COLO668 (cell line): ENCODE results near the gene DNAJB14.
"Not testable (repeated sequence)": the region's sequence is repeated elsewhere in the genome, so short reads cannot be mapped to it uniquely, and the experiment has no call there.

Experiments used
- DNase-seq: peaks from one replicate; lab custom pipeline; 2025; ENCODE audit not compliant: unreplicated experiment; lab: John Stamatoyannopoulos, UW

DNAJB14 gene

GRCh38 chr4:99946356-99947189, at the start of gene DNAJB14:
TSS of gene DNAJB14 (minus strand) at chr4:99946618. CDS start at chr4:99946571, 47 bp downstream.
- peak; percentile 88 for DNase-seq

GRCh38 chr4:99991741-99992140, 45.3 kb upstream of the DNAJB14 start:
- no peak for DNase-seq

- no peak for DNase-seq
Observed at GRCh38 chr4:99987681-99988080, 41.3 kb upstream of the DNAJB14 start.

- no peak for DNase-seq
Observed at GRCh38 chr4:99986792-99987191, 40.4 kb upstream of the DNAJB14 start.

- DNase-seq: no peak
Observed at GRCh38 chr4:99983289-99983943, 37.0 kb upstream of the DNAJB14 start.

- DNase-seq: no peak
Observed at GRCh38 chr4:99979872-99980271, 33.5 kb upstream of the DNAJB14 start.

- no peak for DNase-seq
Observed at GRCh38 chr4:99971453-99972111, 25.2 kb upstream of the DNAJB14 start.

- no peak for DNase-seq
Observed at GRCh38 chr4:99968330-99968729, 21.9 kb upstream of the DNAJB14 start.

GRCh38 chr4:99966692-99967091, 20.3 kb upstream of the DNAJB14 start:
- DNase-seq: no peak

- DNase-seq: no peak
Observed at GRCh38 chr4:99965674-99966350, 19.4 kb upstream of the DNAJB14 start.

GRCh38 chr4:99965173-99965572, 18.8 kb upstream of the DNAJB14 start:
- no peak for DNase-seq

- DNase-seq: no peak
Observed at GRCh38 chr4:99961711-99962110, 15.3 kb upstream of the DNAJB14 start.

- DNase-seq: no peak
Observed at GRCh38 chr4:99960648-99961047, 14.2 kb upstream of the DNAJB14 start.

GRCh38 chr4:99958207-99958606, 11.8 kb upstream of the DNAJB14 start:
- DNase-seq: not testable (repeated sequence)

GRCh38 chr4:99950913-99951254, 4.5 kb upstream of the DNAJB14 start:
- no peak for DNase-seq

- peak; percentile 99 for DNase-seq
Observed at GRCh38 chr4:99949999-99950912, 3.8 kb upstream of the DNAJB14 start, which contains the start of gene H2AZ1. TSS of gene H2AZ1 (minus strand) at chr4:99950275. CDS start at chr4:99950170, 105 bp downstream.

GRCh38 chr4:99949034-99949998, 2.9 kb upstream of the DNAJB14 start:
- peak; percentile 89 for DNase-seq

GRCh38 chr4:99947608-99948007, 1.2 kb upstream of the DNAJB14 start:
- DNase-seq: no peak

GRCh38 chr4:99947190-99947578, 766 bp upstream of the DNAJB14 start:
- DNase-seq: no peak
